Measurements from ENCODE around the gene OR52E1. TPM values are rescaled to one million over a fixed set of nuclear protein-coding genes. Genes with fewer than 3 reads are reported as not detected.

OR52E1 gene
- total RNA-seq (not detected), polyA plus RNA-seq (ENCODE audit: insufficient read length in 6 of 6) (not detected)
- long read RNA-seq, donor 1, result 0 reads
- long read RNA-seq, donor 2, result 0 reads
- long read RNA-seq, donor 3, result 0 reads
- long read RNA-seq, donor 4, result 0 reads
- long read RNA-seq, donor 5, result 0 reads
- long read RNA-seq, donor 6, result 0 reads
- long read RNA-seq, donor 7, result 0 reads
- long read RNA-seq, donor 8, result 0 reads
- long read RNA-seq, donor 9, result 0 reads
- long read RNA-seq, donor 10, result 0 reads
- long read RNA-seq, donor 11, result 0 reads
- long read RNA-seq, donor 12, result 0 reads

DNA sequence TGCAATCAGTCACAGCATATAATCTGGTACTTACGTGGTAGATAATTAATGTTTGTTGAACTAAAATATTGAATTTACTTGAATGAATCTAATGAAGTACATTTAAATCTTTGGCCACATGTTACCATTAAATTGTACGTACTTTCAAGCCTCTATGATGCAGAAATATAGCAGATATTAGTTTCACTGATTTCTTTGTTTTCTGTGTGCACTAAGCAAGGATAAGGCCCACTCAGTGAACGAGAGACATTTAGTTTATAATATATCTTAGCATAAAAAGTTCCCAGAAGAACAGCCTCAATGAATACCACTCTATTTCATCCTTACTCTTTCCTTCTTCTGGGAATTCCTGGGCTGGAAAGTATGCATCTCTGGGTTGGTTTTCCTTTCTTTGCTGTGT lies at the start of gene OR52E1:
Gene OR52E1 (plus strand): TSS at position 301 of the 400 bp plus-strand sequence.
- Histone ChIP-seq H3K4me1 (no peaks in the 10 kb centered on the region), H3K4me3 (no peak within 1 kb of the TSS), H3K27me3 (no peaks in the 10 kb centered on the region), H3K36me3 (no peaks in the 10 kb centered on the region), H3K27ac (no peak within 1 kb of the TSS), H3K9me3 (no peaks in the 10 kb centered on the region)
- DNase-seq (no peak), ATAC-seq (no peak)
- TF ChIP-seq, protein P1, sequence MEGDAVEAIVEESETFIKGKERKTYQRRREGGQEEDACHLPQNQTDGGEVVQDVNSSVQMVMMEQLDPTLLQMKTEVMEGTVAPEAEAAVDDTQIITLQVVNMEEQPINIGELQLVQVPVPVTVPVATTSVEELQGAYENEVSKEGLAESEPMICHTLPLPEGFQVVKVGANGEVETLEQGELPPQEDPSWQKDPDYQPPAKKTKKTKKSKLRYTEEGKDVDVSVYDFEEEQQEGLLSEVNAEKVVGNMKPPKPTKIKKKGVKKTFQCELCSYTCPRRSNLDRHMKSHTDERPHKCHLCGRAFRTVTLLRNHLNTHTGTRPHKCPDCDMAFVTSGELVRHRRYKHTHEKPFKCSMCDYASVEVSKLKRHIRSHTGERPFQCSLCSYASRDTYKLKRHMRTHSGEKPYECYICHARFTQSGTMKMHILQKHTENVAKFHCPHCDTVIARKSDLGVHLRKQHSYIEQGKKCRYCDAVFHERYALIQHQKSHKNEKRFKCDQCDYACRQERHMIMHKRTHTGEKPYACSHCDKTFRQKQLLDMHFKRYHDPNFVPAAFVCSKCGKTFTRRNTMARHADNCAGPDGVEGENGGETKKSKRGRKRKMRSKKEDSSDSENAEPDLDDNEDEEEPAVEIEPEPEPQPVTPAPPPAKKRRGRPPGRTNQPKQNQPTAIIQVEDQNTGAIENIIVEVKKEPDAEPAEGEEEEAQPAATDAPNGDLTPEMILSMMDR (IDR thresholded peaks at IDR 0.05), result no peak
- intact Hi-C loops (cut with DNase I), result no loop called here

DNA sequence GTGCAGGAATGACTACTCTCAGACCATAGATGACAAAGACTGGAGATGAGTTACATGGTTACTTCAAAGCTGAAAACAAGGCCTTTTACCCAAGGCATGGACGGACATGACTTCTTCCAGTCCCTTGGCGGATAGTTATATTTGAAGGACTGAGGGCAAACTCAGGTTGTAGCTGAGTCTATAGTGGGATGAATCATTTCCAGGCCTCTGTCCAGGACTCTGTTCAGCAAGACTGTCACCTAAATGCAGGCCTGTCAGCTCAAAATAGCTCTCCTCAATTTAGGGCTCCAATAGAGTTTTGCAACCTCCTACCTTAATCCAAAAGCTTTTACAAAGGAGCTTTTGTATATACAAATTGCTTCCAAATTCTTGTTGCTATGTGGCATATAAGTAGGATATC lies 47.4 kb upstream of the OR52E1 start:
- intact Hi-C loops (cut with DNase I), result no loop called here

DNA sequence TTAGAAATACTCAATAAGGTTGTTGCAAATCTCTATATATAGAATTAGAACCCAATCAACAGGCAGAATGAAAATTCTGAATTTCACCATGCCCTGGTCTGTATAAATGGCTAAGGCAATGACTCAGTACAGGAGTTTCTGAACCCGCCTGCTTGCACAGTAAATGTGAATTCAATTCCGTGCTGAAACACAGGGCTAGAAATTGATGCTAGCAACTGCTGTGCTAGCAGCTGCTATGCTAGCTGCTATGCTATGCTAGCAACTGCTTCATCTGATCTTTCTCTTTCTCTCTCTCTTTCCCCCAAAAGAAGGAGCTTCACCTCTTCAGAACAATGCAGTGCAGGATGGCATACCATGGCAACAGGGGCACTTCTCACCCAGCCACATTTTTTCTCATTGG lies 32.7 kb upstream of the OR52E1 start:
- Histone ChIP-seq H3K27ac (no peak overlapping the region), H3K9me3 (no peaks in the 10 kb centered on the region), H3K27me3 (no peaks in the 10 kb centered on the region), H3K36me3 (no peaks in the 10 kb centered on the region), H3K4me1 (no peaks in the 10 kb centered on the region), H3K4me3 (no peak overlapping the region)
- intact Hi-C loops (cut with DNase I), result no loop called here
- TF ChIP-seq, protein P1 (IDR thresholded peaks at IDR 0.05), result no peak
- no peak for DNase-seq
- ATAC-seq, result no peak

More for the DNA sequence above, 47.4 kb upstream of the OR52E1 start:
- no peak overlapping the region for H3K4me3 ChIP-seq
- DNase-seq (no peak), ATAC-seq (no peak)
- no peaks in the 10 kb centered on the region for H3K27me3 ChIP-seq
- peaks cover 0 to 34% of the 10 kb centered on the region in 2 donors for H3K9me3 ChIP-seq
- TF ChIP-seq, protein P1 (IDR thresholded peaks at IDR 0.05), result no peak
- H3K36me3 ChIP-seq, result no peaks in the 10 kb centered on the region
- H3K27ac ChIP-seq, result no peak overlapping the region
- no peaks in the 10 kb centered on the region for H3K4me1 ChIP-seq

DNA sequence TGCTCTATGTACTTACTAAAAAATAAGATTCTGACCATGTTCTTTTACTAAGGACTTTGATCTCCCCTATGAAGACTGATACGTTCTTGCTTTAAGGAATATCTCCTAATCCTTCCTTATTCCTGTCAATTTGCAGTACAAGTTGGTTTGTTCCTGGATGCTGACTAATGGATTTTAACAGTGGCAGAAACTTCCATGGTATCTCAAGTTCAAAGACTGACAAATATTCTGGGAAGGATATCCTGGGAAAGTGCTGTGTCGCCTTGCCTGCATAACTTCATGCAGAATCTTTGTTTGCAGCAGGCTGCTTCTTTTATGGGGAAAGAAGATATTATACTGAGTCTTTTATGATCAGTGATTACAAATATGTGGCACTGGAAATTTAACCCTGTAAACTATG lies 31.4 kb upstream of the OR52E1 start:
- no peak overlapping the region for H3K4me3 ChIP-seq
- ATAC-seq (no peak), DNase-seq (no peak)

DNA sequence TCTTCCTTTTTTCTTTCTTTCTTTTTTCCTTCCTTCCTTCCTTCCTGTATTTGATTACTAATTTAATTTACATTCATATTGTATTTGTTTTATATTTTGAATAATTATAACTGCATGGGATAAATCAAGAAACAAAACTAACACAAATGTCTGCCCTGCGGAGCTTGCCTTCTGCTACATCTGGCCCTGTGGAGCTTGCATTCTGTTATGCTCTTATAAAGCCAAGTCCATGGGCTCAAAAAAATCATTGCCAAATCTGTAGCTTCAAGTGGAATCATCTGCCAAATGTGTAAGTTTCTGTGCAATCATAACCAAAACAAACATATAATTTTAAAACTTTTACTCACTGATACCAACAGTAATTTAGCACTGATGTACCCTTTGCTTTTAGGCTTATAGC lies 31.0 kb upstream of the OR52E1 start:
- H3K4me3 ChIP-seq, result no peak overlapping the region
- intact Hi-C loops (cut with DNase I), result no loop called here
- ATAC-seq, result no peak
- no peaks in the 10 kb centered on the region for H3K9me3 ChIP-seq
- no peak for DNase-seq
- H3K27me3 ChIP-seq, result no peaks in the 10 kb centered on the region
- no peaks in the 10 kb centered on the region for H3K36me3 ChIP-seq
- TF ChIP-seq, protein P1 (IDR thresholded peaks at IDR 0.05), result no peak
- no peaks in the 10 kb centered on the region for H3K4me1 ChIP-seq
- no peak overlapping the region for H3K27ac ChIP-seq

More for the DNA sequence above, 31.4 kb upstream of the OR52E1 start:
- no peaks in the 10 kb centered on the region for H3K36me3 ChIP-seq
- H3K27me3 ChIP-seq, result no peaks in the 10 kb centered on the region
- intact Hi-C loops (cut with DNase I), result no loop called here
- TF ChIP-seq, protein P1 (IDR thresholded peaks at IDR 0.05), result no peak
- H3K27ac ChIP-seq, result no peak overlapping the region
- H3K9me3 ChIP-seq, result no peaks in the 10 kb centered on the region
- H3K4me1 ChIP-seq, result no peaks in the 10 kb centered on the region
